Neural cell (in vitro differentiated cells): Measurements from ENCODE around the gene AFF2. TPM values are rescaled to one million over a fixed set of nuclear protein-coding genes. Genes with fewer than 3 reads are reported as not detected.

ENCODE experiments used
- H2AFZ ChIP-seq: fragments of 200-600, 300-800 bp; sonication (generic), shearing (Covaris generic); 2 replicates; pipeline ENCODE4 v1.6.0; 2014; ENCODE audit warnings: low read depth, mild to moderate bottlenecking, antibody characterized with exemption, low read length, moderate library complexity
- H3F3A ChIP-seq: fragments of 200-600 bp; shearing (Covaris generic); 2 replicates; pipeline ENCODE4 v1.6.1; 2016; ENCODE audit warnings: mild to moderate bottlenecking, moderate library complexity, mixed read lengths, antibody characterized with exemption, low read length; ENCODE audit not compliant: insufficient read depth, poor library complexity, severe bottlenecking
- H3K27ac ChIP-seq: fragments of 200-600, 300-800 bp; sonication (generic), shearing (Covaris generic); 2 replicates; pipeline ENCODE4 v1.5.1; 2014; ENCODE audit warnings: mild to moderate bottlenecking, low read length, moderate library complexity
- H3K27me3 ChIP-seq: fragments of 300-800, 200-600 bp; sonication (generic), shearing (Covaris generic); 2 replicates; pipeline ENCODE4 v1.6.0; 2014; ENCODE audit warnings: mild to moderate bottlenecking, low read depth, low read length, moderate library complexity; ENCODE audit not compliant: insufficient read depth
- H3K36me3 ChIP-seq: fragments of 300-800, 200-600 bp; sonication (generic), shearing (Covaris generic); 2 replicates; pipeline ENCODE4 v1.5.1; 2014; ENCODE audit warnings: mild to moderate bottlenecking, antibody characterized with exemption, low read length, moderate library complexity; ENCODE audit not compliant: insufficient read depth
- H3K4me2 ChIP-seq: fragments of 300-800, 200-600 bp; sonication (generic), shearing (Covaris generic); 2 replicates; pipeline ENCODE4 v1.6.0; 2014; ENCODE audit warnings: mild to moderate bottlenecking, low read length
- H3K4me3 ChIP-seq: fragments of 300-800, 200-600 bp; sonication (generic), shearing (Covaris generic); 2 replicates; pipeline ENCODE4 v1.5.1; 2014; ENCODE audit warnings: mild to moderate bottlenecking, low read length, moderate library complexity
- H3K79me2 ChIP-seq: fragments of 200-600 bp; shearing (Covaris generic); replicated peaks from 2 replicates; pipeline ENCODE4 v1.6.0; 2014; ENCODE audit warnings: mild to moderate bottlenecking, low read length, moderate library complexity; ENCODE audit not compliant: insufficient read depth
- H3K9ac ChIP-seq: fragments of 300-800, 200-600 bp; sonication (generic), shearing (Covaris generic); 2 replicates; pipeline ENCODE4 v1.6.1; 2016; ENCODE audit warnings: mild to moderate bottlenecking, low read length, mixed read lengths
- H3K9me2 ChIP-seq: fragments of 200-600 bp; shearing (Covaris generic); 2 replicates; pipeline ENCODE4 v1.6.1; 2016; ENCODE audit warnings: mild to moderate bottlenecking, low read length, mixed read lengths; ENCODE audit not compliant: insufficient read depth
- H3K9me3 ChIP-seq: fragments of 200-600, 300-800 bp; sonication (generic), shearing (Covaris generic); 2 replicates; pipeline ENCODE4 v1.6.1; 2016; ENCODE audit warnings: mild to moderate bottlenecking, mixed run types, low read length, moderate library complexity, mixed read lengths
- H4K20me1 ChIP-seq: fragments of 200-600 bp; shearing (Covaris generic); 2 replicates; pipeline ENCODE4 v1.6.1; 2016; ENCODE audit warnings: mild to moderate bottlenecking, mixed run types; ENCODE audit not compliant: insufficient read depth
- EP300 ChIP-seq: fragments of 450-650 bp; conservative IDR thresholded peaks from 2 replicates; pipeline ENCODE4 v1.6.1; 2014; ENCODE audit warnings: antibody characterized with exemption, mild to moderate bottlenecking, moderate library complexity; ENCODE audit not compliant: poor library complexity, severe bottlenecking
- EZH2 ChIP-seq: fragments of 200-600, 300-800 bp; shearing (Covaris generic), sonication (generic); IDR thresholded peaks from 2 replicates; pipeline ENCODE4 v1.6.1; 2014; ENCODE audit warnings: antibody characterized with exemption, low read length, borderline replicate concordance, mild to moderate bottlenecking; ENCODE audit not compliant: insufficient read depth, poor library complexity, severe bottlenecking
- MXI1 ChIP-seq: fragments of 450-650 bp; conservative IDR thresholded peaks from 2 replicates; pipeline ENCODE4 v1.6.1; 2014; ENCODE audit warnings: antibody characterized with exemption, mild to moderate bottlenecking; ENCODE audit not compliant: poor library complexity, severe bottlenecking
- POLR2AphosphoS5 ChIP-seq: IDR thresholded peaks from 2 replicates; pipeline ENCODE4 v1.6.1; 2012
- RAD21 ChIP-seq: fragments of 450-650 bp; conservative IDR thresholded peaks from 2 replicates; pipeline ENCODE4 v1.6.1; 2014; ENCODE audit warnings: antibody characterized with exemption, mild to moderate bottlenecking, moderate library complexity
- SMC3 ChIP-seq: fragments of 450-650 bp; conservative IDR thresholded peaks from 2 replicates; pipeline ENCODE4 v1.6.1; 2014; ENCODE audit warnings: antibody characterized with exemption, mild to moderate bottlenecking, moderate library complexity; ENCODE audit not compliant: poor library complexity
- TAF1 ChIP-seq: IDR thresholded peaks from 2 replicates; pipeline ENCODE4 v1.6.1; 2012; ENCODE audit warnings: low read depth
- polyA plus RNA-seq: library from polyadenylated mRNA; depleted of rRNA; stranded (reverse); fragments of >200 nt; gene quantifications from 2 replicates; pipeline ENCODE4 v1.2.3, GENCODE V29; 2014
- TF ChIP-seq, protein P1 (sequence below): fragments of 450-650 bp; IDR thresholded peaks from 2 replicates; pipeline ENCODE4 v1.5.1; 2014; ENCODE audit warnings: antibody characterized with exemption, mild to moderate bottlenecking, moderate library complexity; ENCODE audit not compliant: poor library complexity, severe bottlenecking
- TF ChIP-seq, protein P2 (sequence below): IDR thresholded peaks from 2 replicates; pipeline ENCODE4 v1.6.1; 2012; ENCODE audit warnings: borderline replicate concordance

The AFF2 gene
- polyA plus RNA-seq, 1 donor from 2014 or later = 10.5 TPM

GRCh38 chrX:148947399-148947975 is 447.1 kb downstream of the AFF2 start:
- H3K36me3 ChIP-seq = no peaks in the 10 kb centered on the region
- no peak overlapping the region for H2AFZ ChIP-seq
- no peak overlapping the region for H3K4me3 ChIP-seq
- H3K4me2 ChIP-seq = no peak overlapping the region
- no peaks in the 10 kb centered on the region for H3K79me2 ChIP-seq
- TF ChIP-seq TAF1 = no peak
- TF ChIP-seq RAD21 = no peak
- TF ChIP-seq EZH2 = no peak
- TF ChIP-seq EP300 = no peak
- TF ChIP-seq MXI1 = no peak
- no peak for TF ChIP-seq SMC3
- H3K9me3 ChIP-seq = no peaks in the 10 kb centered on the region
- no peaks in the 10 kb centered on the region for H3F3A ChIP-seq
- no peaks in the 10 kb centered on the region for H4K20me1 ChIP-seq
- H3K27ac ChIP-seq = no peak overlapping the region
- H3K9me2 ChIP-seq = no peaks in the 10 kb centered on the region
- no peaks in the 10 kb centered on the region for H3K27me3 ChIP-seq
- H3K9ac ChIP-seq = no peak overlapping the region

DNA sequence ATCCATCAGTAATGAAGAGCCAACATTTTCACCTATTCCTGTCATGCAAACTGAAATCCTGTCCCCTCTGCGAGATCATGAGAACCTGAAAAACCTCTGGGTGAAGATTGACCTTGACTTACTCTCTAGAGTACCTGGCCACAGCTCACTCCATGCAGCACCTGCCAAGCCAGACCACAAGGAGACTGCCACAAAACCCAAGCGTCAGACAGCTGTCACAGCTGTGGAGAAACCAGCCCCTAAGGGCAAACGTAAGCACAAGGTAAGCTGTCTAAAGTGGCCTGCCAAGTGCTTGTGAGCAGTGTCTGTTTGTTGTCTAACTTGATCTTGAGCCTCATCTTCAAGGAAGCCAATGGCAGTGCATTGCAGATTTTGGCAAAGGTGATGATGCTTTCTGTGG is 455.9 kb downstream of the AFF2 start:
- Histone ChIP-seq H3K9me2 (no peaks in the 10 kb centered on the region), H3K79me2 (no peaks in the 10 kb centered on the region), H3K9me3 (no peaks in the 10 kb centered on the region), H3K36me3 (no peaks in the 10 kb centered on the region), H2AFZ (no peak overlapping the region), H3K9ac (no peak overlapping the region), H3K4me3 (no peak overlapping the region), H3K4me2 (no peak overlapping the region), H3K27ac (no peak overlapping the region), H4K20me1 (no peaks in the 10 kb centered on the region), H3F3A (no peaks in the 10 kb centered on the region), H3K27me3 (no peaks in the 10 kb centered on the region)
- TF ChIP-seq POLR2AphosphoS5 = no peak
- no peak for TF ChIP-seq RAD21
- no peak for TF ChIP-seq MXI1
- TF ChIP-seq SMC3 = no peak
- TF ChIP-seq, protein P1, sequence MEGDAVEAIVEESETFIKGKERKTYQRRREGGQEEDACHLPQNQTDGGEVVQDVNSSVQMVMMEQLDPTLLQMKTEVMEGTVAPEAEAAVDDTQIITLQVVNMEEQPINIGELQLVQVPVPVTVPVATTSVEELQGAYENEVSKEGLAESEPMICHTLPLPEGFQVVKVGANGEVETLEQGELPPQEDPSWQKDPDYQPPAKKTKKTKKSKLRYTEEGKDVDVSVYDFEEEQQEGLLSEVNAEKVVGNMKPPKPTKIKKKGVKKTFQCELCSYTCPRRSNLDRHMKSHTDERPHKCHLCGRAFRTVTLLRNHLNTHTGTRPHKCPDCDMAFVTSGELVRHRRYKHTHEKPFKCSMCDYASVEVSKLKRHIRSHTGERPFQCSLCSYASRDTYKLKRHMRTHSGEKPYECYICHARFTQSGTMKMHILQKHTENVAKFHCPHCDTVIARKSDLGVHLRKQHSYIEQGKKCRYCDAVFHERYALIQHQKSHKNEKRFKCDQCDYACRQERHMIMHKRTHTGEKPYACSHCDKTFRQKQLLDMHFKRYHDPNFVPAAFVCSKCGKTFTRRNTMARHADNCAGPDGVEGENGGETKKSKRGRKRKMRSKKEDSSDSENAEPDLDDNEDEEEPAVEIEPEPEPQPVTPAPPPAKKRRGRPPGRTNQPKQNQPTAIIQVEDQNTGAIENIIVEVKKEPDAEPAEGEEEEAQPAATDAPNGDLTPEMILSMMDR = no peak
- no peak for TF ChIP-seq TAF1
- no peak for TF ChIP-seq EP300

- no peaks in the 10 kb centered on the region for H3K36me3 ChIP-seq
- H3K9ac ChIP-seq = no peak overlapping the region
- no peaks in the 10 kb centered on the region for H4K20me1 ChIP-seq
- no peak overlapping the region for H3K4me2 ChIP-seq
- H3K27me3 ChIP-seq = no peaks in the 10 kb centered on the region
- no peak overlapping the region for H2AFZ ChIP-seq
- no peaks in the 10 kb centered on the region for H3F3A ChIP-seq
- H3K79me2 ChIP-seq = no peaks in the 10 kb centered on the region
- H3K9me3 ChIP-seq = no peaks in the 10 kb centered on the region
- no peak overlapping the region for H3K4me3 ChIP-seq
- TF ChIP-seq SMC3 (no peak), EP300 (no peak), POLR2AphosphoS5 (no peak), MXI1 (no peak), RAD21 (no peak), EZH2 (no peak), TAF1 (no peak)
- TF ChIP-seq, protein P1 = no peak
- TF ChIP-seq, protein P2, sequence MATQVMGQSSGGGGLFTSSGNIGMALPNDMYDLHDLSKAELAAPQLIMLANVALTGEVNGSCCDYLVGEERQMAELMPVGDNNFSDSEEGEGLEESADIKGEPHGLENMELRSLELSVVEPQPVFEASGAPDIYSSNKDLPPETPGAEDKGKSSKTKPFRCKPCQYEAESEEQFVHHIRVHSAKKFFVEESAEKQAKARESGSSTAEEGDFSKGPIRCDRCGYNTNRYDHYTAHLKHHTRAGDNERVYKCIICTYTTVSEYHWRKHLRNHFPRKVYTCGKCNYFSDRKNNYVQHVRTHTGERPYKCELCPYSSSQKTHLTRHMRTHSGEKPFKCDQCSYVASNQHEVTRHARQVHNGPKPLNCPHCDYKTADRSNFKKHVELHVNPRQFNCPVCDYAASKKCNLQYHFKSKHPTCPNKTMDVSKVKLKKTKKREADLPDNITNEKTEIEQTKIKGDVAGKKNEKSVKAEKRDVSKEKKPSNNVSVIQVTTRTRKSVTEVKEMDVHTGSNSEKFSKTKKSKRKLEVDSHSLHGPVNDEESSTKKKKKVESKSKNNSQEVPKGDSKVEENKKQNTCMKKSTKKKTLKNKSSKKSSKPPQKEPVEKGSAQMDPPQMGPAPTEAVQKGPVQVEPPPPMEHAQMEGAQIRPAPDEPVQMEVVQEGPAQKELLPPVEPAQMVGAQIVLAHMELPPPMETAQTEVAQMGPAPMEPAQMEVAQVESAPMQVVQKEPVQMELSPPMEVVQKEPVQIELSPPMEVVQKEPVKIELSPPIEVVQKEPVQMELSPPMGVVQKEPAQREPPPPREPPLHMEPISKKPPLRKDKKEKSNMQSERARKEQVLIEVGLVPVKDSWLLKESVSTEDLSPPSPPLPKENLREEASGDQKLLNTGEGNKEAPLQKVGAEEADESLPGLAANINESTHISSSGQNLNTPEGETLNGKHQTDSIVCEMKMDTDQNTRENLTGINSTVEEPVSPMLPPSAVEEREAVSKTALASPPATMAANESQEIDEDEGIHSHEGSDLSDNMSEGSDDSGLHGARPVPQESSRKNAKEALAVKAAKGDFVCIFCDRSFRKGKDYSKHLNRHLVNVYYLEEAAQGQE = no peak
- no peaks in the 10 kb centered on the region for H3K9me2 ChIP-seq
- H3K27ac ChIP-seq = no peak overlapping the region
These were observed 458.5 kb downstream of the AFF2 start for GRCh38 chrX:148958901-148959300.
